HG03064 (cell line): ENCODE measurements around the gene GATB.

Experiments
- ATAC-seq: cut with Tn5 transposase; IDR thresholded peaks from one replicate; pipeline ENCODE4 v1.9.1; 2021; ENCODE audit warnings: low read depth; ENCODE audit not compliant: unreplicated experiment

GATB gene

DNA sequence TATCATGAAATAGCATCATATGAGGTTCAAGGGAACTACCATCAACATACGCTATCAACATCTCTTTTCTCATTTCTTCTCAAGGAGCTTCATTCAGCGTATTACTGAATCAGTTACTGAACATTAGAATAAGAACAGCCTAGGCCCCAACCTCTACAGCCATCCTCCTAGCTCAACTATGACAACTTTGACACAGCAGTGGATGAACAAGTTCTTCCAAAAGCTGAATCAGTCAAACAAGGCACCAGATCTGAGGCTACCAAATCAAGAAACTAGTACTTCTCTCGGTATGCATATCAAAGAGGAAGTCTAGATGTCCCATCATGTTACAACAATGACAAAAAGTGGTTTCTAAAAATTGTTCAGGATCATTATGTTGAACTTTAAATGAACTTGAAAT is 57.4 kb downstream of the GATB start:
- ATAC-seq = no peak

GRCh38 chr4:151702256-151702655 is 58.6 kb downstream of the GATB start:
- ATAC-seq = no peak

GRCh38 chr4:151700566-151701316 is 60.1 kb downstream of the GATB start:
- no peak for ATAC-seq

- ATAC-seq = no peak
Observed at GRCh38 chr4:151698213-151698612, 62.6 kb downstream of the GATB start.

- no peak for ATAC-seq
Observed at GRCh38 chr4:151694961-151695720, 65.7 kb downstream of the GATB start.

DNA sequence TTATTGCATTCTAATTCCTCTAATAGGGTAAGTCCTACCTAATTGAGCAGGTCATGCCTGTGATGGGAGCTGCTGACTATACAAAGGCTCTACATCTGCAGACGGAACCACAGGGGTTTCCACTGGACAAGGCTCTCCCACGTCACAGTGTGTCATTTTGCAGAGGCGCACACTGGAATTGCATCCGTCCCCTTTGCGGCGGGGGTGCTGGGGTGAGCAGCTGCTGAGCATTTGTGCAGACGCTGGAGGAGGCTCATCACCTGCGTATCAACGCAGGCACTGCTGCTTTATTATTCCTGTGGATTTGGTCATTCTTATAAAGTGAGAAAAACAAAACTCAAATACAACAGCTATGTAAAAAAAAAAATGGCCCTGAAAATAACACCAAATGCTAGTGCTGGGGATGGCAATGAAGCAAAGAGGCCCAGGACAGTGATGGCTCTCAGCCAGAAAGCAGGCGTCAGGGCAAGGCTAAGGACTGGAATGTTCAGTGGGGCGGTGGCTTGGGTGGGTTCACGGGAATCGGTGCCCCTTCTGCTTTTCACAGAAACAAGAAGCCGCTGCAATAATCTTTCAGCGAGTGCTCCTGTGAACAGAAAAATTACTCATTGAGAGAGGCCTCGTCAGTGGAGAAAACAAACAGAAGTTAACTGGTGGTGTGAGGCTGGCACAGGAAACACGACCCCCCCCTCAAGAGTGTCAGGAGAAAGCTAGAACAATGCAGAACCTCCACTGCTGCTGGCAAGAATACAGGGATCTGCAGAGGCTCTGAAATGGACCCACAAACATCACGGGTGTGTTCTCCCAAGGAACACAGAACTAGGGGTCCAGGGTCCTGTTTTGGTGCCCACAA is 67.8 kb downstream of the GATB start:
- no peak for ATAC-seq

DNA sequence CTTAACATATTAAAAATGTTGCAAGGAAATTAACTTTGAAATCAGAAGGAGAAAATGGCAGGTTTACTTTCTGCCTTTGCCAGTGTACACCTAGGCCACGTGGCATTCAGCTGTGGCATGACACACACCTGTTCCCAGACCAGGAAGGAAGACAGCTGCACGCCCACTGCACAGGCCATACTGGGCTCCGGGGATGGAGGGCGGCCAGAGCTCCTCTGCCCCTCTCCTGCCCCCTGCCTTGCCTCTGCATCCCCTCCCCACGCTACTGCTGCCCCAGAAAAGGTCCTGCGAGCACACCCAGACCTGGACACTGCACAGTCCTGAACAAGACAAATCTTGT is 68.4 kb downstream of the GATB start:
- ATAC-seq = no peak

DNA sequence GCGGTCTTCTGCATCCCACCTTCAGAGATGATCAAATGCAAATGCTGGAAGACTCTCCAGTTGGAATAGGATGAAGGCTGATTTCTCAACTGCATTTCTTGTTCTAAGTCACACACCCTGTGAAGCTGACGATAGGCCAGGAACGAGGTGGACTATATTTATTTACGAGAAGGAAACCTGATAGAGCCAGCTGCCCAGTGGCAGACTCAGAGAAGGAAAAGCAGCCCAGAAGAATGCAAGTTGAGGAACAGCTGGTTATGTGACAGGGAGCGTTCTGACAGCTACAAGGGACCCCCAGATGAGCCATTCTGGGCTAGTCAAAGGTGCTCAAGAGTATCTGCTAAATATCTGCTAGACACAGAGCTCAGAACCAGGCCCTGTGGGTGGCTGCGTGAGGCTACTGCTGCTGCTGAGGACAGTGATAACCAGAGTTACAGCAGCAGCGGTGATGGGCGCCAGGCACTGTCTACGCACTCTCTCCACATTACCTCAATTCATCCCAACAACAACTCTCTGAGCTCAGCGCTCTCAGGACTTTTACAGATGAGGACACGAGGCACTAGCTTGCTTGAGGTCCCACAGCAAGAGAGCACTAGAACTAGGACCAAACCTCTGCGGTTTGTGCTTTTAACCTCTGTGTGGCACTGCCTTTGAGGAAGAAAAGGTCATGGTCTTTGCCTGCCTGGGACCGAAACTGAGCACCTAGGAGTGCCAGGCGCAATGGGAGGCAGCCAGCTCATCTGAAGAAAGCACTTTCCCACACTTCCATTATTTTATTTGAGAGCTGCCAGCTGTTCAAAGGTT is 69.0 kb downstream of the GATB start:
- ATAC-seq = no peak

GRCh38 chr4:151690876-151691275 is 69.9 kb downstream of the GATB start:
- ATAC-seq = no peak

GRCh38 chr4:151690164-151690870 is 70.5 kb downstream of the GATB start:
- ATAC-seq = no peak

- ATAC-seq = no peak
Observed at GRCh38 chr4:151689211-151689991, 71.4 kb downstream of the GATB start.

- ATAC-seq = no peak
Observed at GRCh38 chr4:151688785-151689043, 72.1 kb downstream of the GATB start.

- no peak for ATAC-seq
Observed at GRCh38 chr4:151688003-151688784, 72.6 kb downstream of the GATB start.

DNA sequence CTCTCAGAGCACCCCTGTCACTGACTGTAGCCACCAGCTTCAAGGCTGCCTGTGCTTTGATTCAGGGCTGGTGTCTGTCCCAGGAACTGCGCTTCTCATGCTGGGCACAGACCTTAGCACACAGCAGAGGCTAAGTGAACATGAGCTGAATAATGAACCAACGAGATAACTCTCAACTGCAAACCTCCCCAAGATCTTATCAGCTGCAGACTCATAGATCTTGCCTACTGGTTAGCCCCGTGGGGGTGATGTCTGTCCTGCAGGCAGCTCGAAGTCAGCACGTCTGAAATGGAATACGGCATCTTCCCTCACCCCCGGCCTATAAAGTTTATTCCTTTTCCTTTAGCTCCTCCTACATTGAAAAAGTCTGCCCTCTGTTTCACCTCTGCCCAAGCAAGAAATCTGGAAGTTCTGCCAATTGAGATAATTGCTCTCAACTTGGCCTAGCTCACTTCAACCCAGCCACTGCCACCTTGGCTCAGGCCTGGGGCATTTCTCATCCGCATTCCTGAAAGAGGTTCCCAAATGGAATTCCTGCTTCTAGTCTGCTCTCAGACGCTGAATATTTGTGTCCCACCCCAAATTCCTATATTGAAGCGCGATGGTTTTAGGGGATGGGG is 73.7 kb downstream of the GATB start:
- ATAC-seq = no peak

- ATAC-seq = no peak
Observed at GRCh38 chr4:151685303-151685702, 75.5 kb downstream of the GATB start.

- no peak for ATAC-seq
Observed at GRCh38 chr4:151681085-151681484, 79.7 kb downstream of the GATB start.

- ATAC-seq = no peak
Observed at GRCh38 chr4:151679231-151679630, 81.6 kb downstream of the GATB start.
